Right cardiac atrium (tissue), 5 donors: ENCODE measurements around the gene DHX36. TPM values are rescaled to one million over a fixed set of nuclear protein-coding genes. Genes with fewer than 3 reads are reported as not detected.

ENCODE experiments used
- ATAC-seq, 2 donors: fragments of 200-7000 bp; cut with Tn5 transposase; one replicate each; pipeline versions ENCODE4 v1.8.0 to v1.9.1; 2020; ENCODE audit warnings: moderate library complexity in 2 of 2, mild to moderate bottlenecking in 1 of 2
- DNase-seq, 3 donors: peaks; one replicate each; pipeline ENCODE4 v3.0.0-alpha.2; 2020
- H3K27ac ChIP-seq: one replicate; pipeline ENCODE4 v1.5.1; 2013; ENCODE audit warnings: mild to moderate bottlenecking, low read length, control low read depth, moderate library complexity
- H3K27me3 ChIP-seq: one replicate; pipeline ENCODE4 v1.6.1; 2013; ENCODE audit not compliant: control insufficient read depth, insufficient read depth
- H3K4me1 ChIP-seq: one replicate; pipeline ENCODE4 v1.6.1; 2013; ENCODE audit warnings: low read length; ENCODE audit not compliant: control insufficient read depth, insufficient read depth
- H3K4me3 ChIP-seq: one replicate; pipeline ENCODE4 v1.5.1; 2013; ENCODE audit warnings: low read length, control low read depth
- H3K9me3 ChIP-seq: one replicate; pipeline ENCODE4 v1.6.1; 2013; ENCODE audit warnings: low read length; ENCODE audit not compliant: control insufficient read depth
- intact Hi-C, 4 donors: fragments of 100-400 bp; cut with DNase I; formaldehyde crosslinking; loops; one replicate each; pipeline versions ENCODE4 v1.11.0 to v1.14.0; 2022 to 2023
- polyA plus RNA-seq: library from polyadenylated mRNA; stranded (reverse); fragments of 200-250 nt; gene quantifications from one replicate; pipeline ENCODE4 v1.2.3, GENCODE V29; 2013
- total RNA-seq, 4 donors: library from RNA; stranded (reverse); fragmentation: NEBNext Ultra II Directional; extraction: Animal tissue kit (Norgen Biotek cat#: 25700); gene quantifications; one replicate each; pipeline ENCODE4 v1.2.1, GENCODE V29; 2021
- donor health status: healthy with polysubstance abuse.
- donor health status: DM: no; HTN: yes; CAD: no.
- donor health status: DM: no; HTN: no; CAD: no.
- donor health status: DM: no; HTN: yes; CAD: no; lungs with severe emphysema.
- donor health status: DM: yes; HTN: yes; CAD: no.

The DHX36 gene
- total and polyA plus RNA-seq, 5 donors: 31.6 to 57.3 (median 38.7) TPM

- ATAC-seq (no peak), DNase-seq (no peak)
- H3K4me1 ChIP-seq: peaks cover 2% of the 10 kb centered on the region
- H3K4me3 ChIP-seq: no peak overlapping the region
- intact Hi-C loops: no loop called here
- no peak overlapping the region for H3K27ac ChIP-seq
- no peaks in the 10 kb centered on the region for H3K27me3 ChIP-seq
- H3K9me3 ChIP-seq: no peaks in the 10 kb centered on the region
These were observed 100.8 kb downstream of the DHX36 start for GRCh38 chr3:154223519-154223918.

Other genes with a start within 250 kb of the DHX36 start
- 1 to 10 TPM; 3.3 to 7.5 (median 5.4) TPM for gene ARHGEF26, start 203.1 kb downstream of the DHX36 start, total RNA-seq
- gene ARHGEF26, start 203.1 kb downstream of the DHX36 start, polyA plus RNA-seq: 3.5 TPM
- not detected for gene GPR149, start 105.7 kb upstream of the DHX36 start, total RNA-seq
- not detected for gene GPR149, start 105.7 kb upstream of the DHX36 start, polyA plus RNA-seq